HEK293 (cell line): ENCODE results near the gene MAGI2.

ENCODE experiments used
- CTCF ChIA-PET: fragments of 350-600 bp; formaldehyde crosslinking; extraction: SDS; loops from one replicate; lab custom pipeline; 2021; ENCODE audit warnings: antibody characterized with exemption; lab: Yijun Ruan, JAX
- POLR2A ChIA-PET: fragments of 300-600 bp; formaldehyde crosslinking; extraction: SDS; loops from one replicate; lab custom pipeline; 2020; ENCODE audit warnings: antibody characterized with exemption, inconsistent platforms; lab: Yijun Ruan, JAX
- H3K27ac ChIP-seq: fragments of 200-500 bp; sonication (Bioruptor generic); 2 replicates; pipeline ENCODE4 v1.5.1; 2014; ENCODE audit warnings: low read depth, low read length, control low read depth, inconsistent platforms; ENCODE audit errors: extremely low read depth
- H3K36me3 ChIP-seq, 2 experiments: fragments of 200-500 bp in 1 of 2; sonication (Bioruptor generic) in 1 of 2; 1 replicate in 1 of 2; 2 replicates in 1 of 2; pipeline ENCODE4 v1.5.1; 2014 to 2017; ENCODE audit warnings: inconsistent platforms in 2 of 2, low read length in 2 of 2; ENCODE audit not compliant: control insufficient read depth in 2 of 2, insufficient read depth in 1 of 2
- H3K4me1 ChIP-seq: fragments of 200-500 bp; sonication (Bioruptor generic); 2 replicates; pipeline ENCODE4 v1.5.1; 2014; ENCODE audit warnings: mild to moderate bottlenecking, low read length, inconsistent platforms; ENCODE audit not compliant: control insufficient read depth, insufficient read depth
- H3K4me3 ChIP-seq: 2 replicates; pipeline ENCODE4 v1.5.1; 2011; ENCODE audit warnings: low read depth, mild to moderate bottlenecking, control low read depth, low read length, moderate library complexity
- H3K9me3 ChIP-seq: fragments of 200-500 bp; sonication (Bioruptor generic); 2 replicates; pipeline ENCODE4 v1.5.1; 2014; ENCODE audit warnings: low read depth, low read length, inconsistent platforms; ENCODE audit not compliant: control insufficient read depth, insufficient read depth
- EGR2 ChIP-seq: fragments of 450-650 bp; formaldehyde crosslinking; IDR thresholded peaks from 2 replicates; pipeline ENCODE4 v1.5.1; 2016; ENCODE audit warnings: low read depth, missing biosample characterization, missing genetic modification characterization
- HOXC10 ChIP-seq: sonication (generic); formaldehyde crosslinking; IDR thresholded peaks from 2 replicates; pipeline ENCODE4 v1.8.1; 2023; ENCODE audit warnings: mild to moderate bottlenecking, missing genetic modification reagents
- ZFP3 ChIP-seq: fragments of 450-650 bp; formaldehyde crosslinking; IDR thresholded peaks from 2 replicates; pipeline ENCODE4 v1.5.1; 2016; ENCODE audit warnings: low read depth, missing biosample characterization, missing genetic modification characterization
- ZNF2 ChIP-seq: fragments of 450-650 bp; formaldehyde crosslinking; IDR thresholded peaks from 2 replicates; pipeline ENCODE4 v1.5.1; 2016; ENCODE audit warnings: missing biosample characterization, missing genetic modification characterization
- ZNF223 ChIP-seq: fragments of 450-650 bp; formaldehyde crosslinking; IDR thresholded peaks from 2 replicates; pipeline ENCODE4 v1.5.1; 2016; ENCODE audit warnings: missing biosample characterization, missing genetic modification characterization
- ZNF248 ChIP-seq: fragments of 450-650 bp; formaldehyde crosslinking; IDR thresholded peaks from 2 replicates; pipeline ENCODE4 v1.5.1; 2017; ENCODE audit warnings: missing biosample characterization, missing genetic modification characterization
- ZNF266 ChIP-seq: fragments of 450-650 bp; formaldehyde crosslinking; IDR thresholded peaks from 2 replicates; pipeline ENCODE4 v1.5.1; 2016; ENCODE audit warnings: missing biosample characterization, missing genetic modification characterization, low read depth
- ZNF302 ChIP-seq: fragments of 450-650 bp; formaldehyde crosslinking; IDR thresholded peaks from 2 replicates; pipeline ENCODE4 v1.5.1; 2016; ENCODE audit warnings: missing biosample characterization, missing genetic modification characterization, low read depth
- ZNF501 ChIP-seq: fragments of 450-650 bp; formaldehyde crosslinking; IDR thresholded peaks from 2 replicates; pipeline ENCODE4 v1.5.1; 2016; ENCODE audit warnings: missing biosample characterization, missing genetic modification characterization
- ZNF530 ChIP-seq: fragments of 450-650 bp; formaldehyde crosslinking; IDR thresholded peaks from 2 replicates; pipeline ENCODE4 v1.5.1; 2016; ENCODE audit warnings: low read depth, missing biosample characterization, missing genetic modification characterization
- ZNF791 ChIP-seq: fragments of 450-650 bp; formaldehyde crosslinking; IDR thresholded peaks from 2 replicates; pipeline ENCODE4 v1.5.1; 2016; ENCODE audit warnings: missing biosample characterization, missing genetic modification characterization
- ZNF837 ChIP-seq: fragments of 450-650 bp; formaldehyde crosslinking; IDR thresholded peaks from 2 replicates; pipeline ENCODE4 v1.5.1; 2016; ENCODE audit warnings: missing biosample characterization, missing genetic modification characterization
- TF ChIP-seq, protein P1 (sequence below): fragments of 450-650 bp; formaldehyde crosslinking; IDR thresholded peaks from 2 replicates; pipeline ENCODE4 v1.5.1; 2016; ENCODE audit warnings: missing biosample characterization, missing genetic modification characterization, borderline replicate concordance
- TF ChIP-seq, protein P2 (sequence below): fragments of 450-650 bp; formaldehyde crosslinking; IDR thresholded peaks from 2 replicates; pipeline ENCODE4 v1.5.1; 2016; ENCODE audit warnings: missing biosample characterization, missing genetic modification characterization
- TF ChIP-seq, protein P3 (sequence below): fragments of 450-650 bp; IDR thresholded peaks from 2 replicates; pipeline ENCODE4 v1.5.1; 2018; ENCODE audit warnings: missing biosample characterization, missing genetic modification characterization
- TF ChIP-seq, protein P4 (sequence below): fragments of 450-650 bp; formaldehyde crosslinking; IDR thresholded peaks from 2 replicates; pipeline ENCODE4; 2016; ENCODE audit warnings: missing biosample characterization, missing genetic modification characterization

The MAGI2 gene

DNA sequence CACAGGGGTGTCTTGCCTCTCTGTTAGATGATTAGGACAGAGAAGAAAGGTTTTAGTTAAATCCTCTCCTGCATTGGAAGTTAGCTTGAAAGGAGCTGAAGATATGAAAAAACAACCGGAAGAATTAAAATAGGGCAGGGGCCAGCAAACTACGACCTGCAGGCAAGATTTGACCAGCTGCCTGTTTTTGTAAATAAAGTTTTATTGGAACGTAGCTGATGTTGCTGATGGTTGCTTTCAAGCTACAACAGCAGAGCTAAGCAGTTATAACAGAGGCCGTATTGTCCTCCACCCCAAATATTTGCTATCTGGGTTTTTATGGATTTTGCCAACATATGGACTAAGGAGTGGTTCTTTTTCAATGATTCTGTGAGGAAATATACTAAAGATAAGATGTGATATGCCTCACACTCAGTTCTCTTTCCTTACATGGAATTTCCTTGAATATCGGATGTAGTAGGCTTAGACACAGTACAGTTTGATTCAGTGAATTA, 1086.1 kb downstream of the MAGI2 start (continued):
- TF ChIP-seq, protein P1, sequence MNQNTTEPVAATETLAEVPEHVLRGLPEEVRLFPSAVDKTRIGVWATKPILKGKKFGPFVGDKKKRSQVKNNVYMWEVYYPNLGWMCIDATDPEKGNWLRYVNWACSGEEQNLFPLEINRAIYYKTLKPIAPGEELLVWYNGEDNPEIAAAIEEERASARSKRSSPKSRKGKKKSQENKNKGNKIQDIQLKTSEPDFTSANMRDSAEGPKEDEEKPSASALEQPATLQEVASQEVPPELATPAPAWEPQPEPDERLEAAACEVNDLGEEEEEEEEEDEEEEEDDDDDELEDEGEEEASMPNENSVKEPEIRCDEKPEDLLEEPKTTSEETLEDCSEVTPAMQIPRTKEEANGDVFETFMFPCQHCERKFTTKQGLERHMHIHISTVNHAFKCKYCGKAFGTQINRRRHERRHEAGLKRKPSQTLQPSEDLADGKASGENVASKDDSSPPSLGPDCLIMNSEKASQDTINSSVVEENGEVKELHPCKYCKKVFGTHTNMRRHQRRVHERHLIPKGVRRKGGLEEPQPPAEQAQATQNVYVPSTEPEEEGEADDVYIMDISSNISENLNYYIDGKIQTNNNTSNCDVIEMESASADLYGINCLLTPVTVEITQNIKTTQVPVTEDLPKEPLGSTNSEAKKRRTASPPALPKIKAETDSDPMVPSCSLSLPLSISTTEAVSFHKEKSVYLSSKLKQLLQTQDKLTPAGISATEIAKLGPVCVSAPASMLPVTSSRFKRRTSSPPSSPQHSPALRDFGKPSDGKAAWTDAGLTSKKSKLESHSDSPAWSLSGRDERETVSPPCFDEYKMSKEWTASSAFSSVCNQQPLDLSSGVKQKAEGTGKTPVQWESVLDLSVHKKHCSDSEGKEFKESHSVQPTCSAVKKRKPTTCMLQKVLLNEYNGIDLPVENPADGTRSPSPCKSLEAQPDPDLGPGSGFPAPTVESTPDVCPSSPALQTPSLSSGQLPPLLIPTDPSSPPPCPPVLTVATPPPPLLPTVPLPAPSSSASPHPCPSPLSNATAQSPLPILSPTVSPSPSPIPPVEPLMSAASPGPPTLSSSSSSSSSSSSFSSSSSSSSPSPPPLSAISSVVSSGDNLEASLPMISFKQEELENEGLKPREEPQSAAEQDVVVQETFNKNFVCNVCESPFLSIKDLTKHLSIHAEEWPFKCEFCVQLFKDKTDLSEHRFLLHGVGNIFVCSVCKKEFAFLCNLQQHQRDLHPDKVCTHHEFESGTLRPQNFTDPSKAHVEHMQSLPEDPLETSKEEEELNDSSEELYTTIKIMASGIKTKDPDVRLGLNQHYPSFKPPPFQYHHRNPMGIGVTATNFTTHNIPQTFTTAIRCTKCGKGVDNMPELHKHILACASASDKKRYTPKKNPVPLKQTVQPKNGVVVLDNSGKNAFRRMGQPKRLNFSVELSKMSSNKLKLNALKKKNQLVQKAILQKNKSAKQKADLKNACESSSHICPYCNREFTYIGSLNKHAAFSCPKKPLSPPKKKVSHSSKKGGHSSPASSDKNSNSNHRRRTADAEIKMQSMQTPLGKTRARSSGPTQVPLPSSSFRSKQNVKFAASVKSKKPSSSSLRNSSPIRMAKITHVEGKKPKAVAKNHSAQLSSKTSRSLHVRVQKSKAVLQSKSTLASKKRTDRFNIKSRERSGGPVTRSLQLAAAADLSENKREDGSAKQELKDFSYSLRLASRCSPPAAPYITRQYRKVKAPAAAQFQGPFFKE (tag by site-specific recombination) = no peak
- TF ChIP-seq HOXC10 (CRISPR knock-in tag) (no peak), ZNF530 (tag by site-specific recombination) (no peak)

DNA sequence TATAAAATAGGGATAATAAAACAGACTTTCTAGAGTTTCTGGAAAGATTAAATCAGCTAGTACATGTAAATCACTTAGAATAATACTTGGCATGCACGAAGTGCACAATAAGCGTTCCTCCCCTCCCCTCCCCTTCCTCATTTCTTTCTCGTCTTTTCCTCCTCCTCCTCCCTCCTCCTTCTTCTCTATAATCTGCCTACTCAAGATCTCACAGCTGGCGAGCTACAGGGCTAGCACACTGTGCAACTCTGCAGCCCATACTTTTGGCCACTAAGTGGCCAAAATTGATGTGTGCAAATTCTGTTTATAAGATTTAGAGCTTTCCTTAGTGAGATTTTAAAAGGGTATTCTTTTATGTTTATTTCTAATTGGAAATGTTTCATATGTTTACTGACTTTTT, 1089.6 kb downstream of the MAGI2 start:
- H3K4me1 ChIP-seq = no peaks in the 10 kb centered on the region
- H3K36me3 ChIP-seq = no peaks in the 10 kb centered on the region
- no peak overlapping the region for H3K4me3 ChIP-seq
- no peak for TF ChIP-seq ZNF501 (tag by site-specific recombination)
- TF ChIP-seq, protein P2, sequence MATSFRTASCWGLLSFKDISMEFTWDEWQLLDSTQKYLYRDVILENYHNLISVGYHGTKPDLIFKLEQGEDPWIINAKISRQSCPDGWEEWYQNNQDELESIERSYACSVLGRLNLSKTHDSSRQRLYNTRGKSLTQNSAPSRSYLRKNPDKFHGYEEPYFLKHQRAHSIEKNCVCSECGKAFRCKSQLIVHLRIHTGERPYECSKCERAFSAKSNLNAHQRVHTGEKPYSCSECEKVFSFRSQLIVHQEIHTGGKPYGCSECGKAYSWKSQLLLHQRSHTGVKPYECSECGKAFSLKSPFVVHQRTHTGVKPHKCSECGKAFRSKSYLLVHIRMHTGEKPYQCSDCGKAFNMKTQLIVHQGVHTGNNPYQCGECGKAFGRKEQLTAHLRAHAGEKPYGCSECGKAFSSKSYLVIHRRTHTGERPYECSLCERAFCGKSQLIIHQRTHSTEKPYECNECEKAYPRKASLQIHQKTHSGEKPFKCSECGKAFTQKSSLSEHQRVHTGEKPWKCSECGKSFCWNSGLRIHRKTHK (tag by site-specific recombination) = no peak
- no peak for TF ChIP-seq ZNF302
- TF ChIP-seq ZFP3 (tag by site-specific recombination) = no peak
- no peak for TF ChIP-seq EGR2 (tag by site-specific recombination)
- no peak for TF ChIP-seq ZNF2
- no peak for TF ChIP-seq ZNF266 (tag by site-specific recombination)
- TF ChIP-seq ZNF223 (tag by site-specific recombination) = no peak
- no peak for TF ChIP-seq ZNF791
- TF ChIP-seq, protein P3, sequence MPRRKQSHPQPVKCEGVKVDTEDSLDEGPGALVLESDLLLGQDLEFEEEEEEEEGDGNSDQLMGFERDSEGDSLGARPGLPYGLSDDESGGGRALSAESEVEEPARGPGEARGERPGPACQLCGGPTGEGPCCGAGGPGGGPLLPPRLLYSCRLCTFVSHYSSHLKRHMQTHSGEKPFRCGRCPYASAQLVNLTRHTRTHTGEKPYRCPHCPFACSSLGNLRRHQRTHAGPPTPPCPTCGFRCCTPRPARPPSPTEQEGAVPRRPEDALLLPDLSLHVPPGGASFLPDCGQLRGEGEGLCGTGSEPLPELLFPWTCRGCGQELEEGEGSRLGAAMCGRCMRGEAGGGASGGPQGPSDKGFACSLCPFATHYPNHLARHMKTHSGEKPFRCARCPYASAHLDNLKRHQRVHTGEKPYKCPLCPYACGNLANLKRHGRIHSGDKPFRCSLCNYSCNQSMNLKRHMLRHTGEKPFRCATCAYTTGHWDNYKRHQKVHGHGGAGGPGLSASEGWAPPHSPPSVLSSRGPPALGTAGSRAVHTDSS = no peak
- TF ChIP-seq ZNF248 = no peak
- TF ChIP-seq, protein P4, sequence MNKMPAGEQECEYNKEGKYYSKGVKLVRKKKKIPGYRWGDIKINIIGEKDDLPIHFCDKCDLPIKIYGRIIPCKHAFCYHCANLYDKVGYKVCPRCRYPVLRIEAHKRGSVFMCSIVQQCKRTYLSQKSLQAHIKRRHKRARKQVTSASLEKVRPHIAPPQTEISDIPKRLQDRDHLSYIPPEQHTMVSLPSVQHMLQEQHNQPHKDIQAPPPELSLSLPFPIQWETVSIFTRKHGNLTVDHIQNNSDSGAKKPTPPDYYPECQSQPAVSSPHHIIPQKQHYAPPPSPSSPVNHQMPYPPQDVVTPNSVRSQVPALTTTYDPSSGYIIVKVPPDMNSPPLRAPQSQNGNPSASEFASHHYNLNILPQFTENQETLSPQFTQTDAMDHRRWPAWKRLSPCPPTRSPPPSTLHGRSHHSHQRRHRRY (tag by site-specific recombination) = no peak
- TF ChIP-seq ZNF837 (tag by site-specific recombination) = no peak
- TF ChIP-seq, all 188 proteins: peak for 0
- POLR2A ChIA-PET = interaction anchor here (0.6 kb wide), 1 partner anchor 322 kb away, joined by 3 read pairs; no protein-coding TSS in a partner anchor
- no peaks in the 10 kb centered on the region for H3K9me3 ChIP-seq
- CTCF ChIA-PET = interaction anchor here (0.6 kb wide), 1 partner anchor 60 kb away, joined by 4 read pairs; no protein-coding TSS in a partner anchor
- no peak overlapping the region for H3K27ac ChIP-seq
